ENCODE results near the gene BOLA3.

The BOLA3 gene

GRCh38 chr2:74186038-74186437, 38.3 kb upstream of the BOLA3 start:
- DNase-seq (ENCODE audit: low read depth) = peak; percentile 86
- no peak for TF ChIP-seq CTCF (IDR thresholded peaks at IDR 0.05; ENCODE audit: low read depth, low read length, missing control alignments)
- H3K4me3 ChIP-seq (ENCODE audit: low read depth, low read length) = no peak overlapping the region; the same call in 1 of the 2 replicates

- TF ChIP-seq CTCF (IDR thresholded peaks at IDR 0.05; ENCODE audit: low read depth, low read length, missing control alignments) = no peak
- no peak overlapping the region for H3K4me3 ChIP-seq (ENCODE audit: low read depth, low read length)
Measured at GRCh38 chr2:74183878-74184277, 36.2 kb upstream of the BOLA3 start.

GRCh38 chr2:74181739-74182138, 34.0 kb upstream of the BOLA3 start:
- peak; percentile 92 for DNase-seq (ENCODE audit: low read depth)
- no peak for TF ChIP-seq CTCF (IDR thresholded peaks at IDR 0.05; ENCODE audit: low read depth, low read length, missing control alignments)
- H3K4me3 ChIP-seq (ENCODE audit: low read depth, low read length) = peak overlapping the region; percentile 17; the same call in 1 of the 2 replicates

More at GRCh38 chr2:74183878-74184277, 36.2 kb upstream of the BOLA3 start:
- no peak for DNase-seq (ENCODE audit: low read depth)

GRCh38 chr2:74179063-74179865, 31.6 kb upstream of the BOLA3 start:
- peak overlapping the region; percentile 94 for H3K4me3 ChIP-seq (ENCODE audit: low read depth, low read length)
- TF ChIP-seq CTCF (IDR thresholded peaks at IDR 0.05; ENCODE audit: low read depth, low read length, missing control alignments) = peak; percentile 34

GRCh38 chr2:74178211-74179062, 30.7 kb upstream of the BOLA3 start, which contains the start of gene MOB1A:
TSS of gene MOB1A (minus strand) at chr2:74178879. CDS start at chr2:74178674, 205 bp downstream.
- no peak for TF ChIP-seq CTCF (IDR thresholded peaks at IDR 0.05; ENCODE audit: low read depth, low read length, missing control alignments)
- peak within 1 kb of the TSS; percentile 94 for H3K4me3 ChIP-seq (ENCODE audit: low read depth, low read length)
- DNase-seq (ENCODE audit: low read depth) = peak; percentile 98

More at GRCh38 chr2:74179063-74179865, 31.6 kb upstream of the BOLA3 start:
- no peak for DNase-seq (ENCODE audit: low read depth)

- DNase-seq (ENCODE audit: low read depth) = no peak
- peak overlapping the region; percentile 94 for H3K4me3 ChIP-seq (ENCODE audit: low read depth, low read length)
- TF ChIP-seq CTCF (IDR thresholded peaks at IDR 0.05; ENCODE audit: low read depth, low read length, missing control alignments) = no peak
Measured at GRCh38 chr2:74177696-74178095, 30.0 kb upstream of the BOLA3 start.

All from GM12864 (cell line).